ENCODE measurements around the gene SLF1. TPM values are rescaled to one million over a fixed set of nuclear protein-coding genes. Genes with fewer than 3 reads are reported as not detected.

Gene SLF1
- total and polyA plus RNA-seq, 2 donors (not counting 1 experiment from before 2014, with no cell fraction given), result 3.5 to 15.2 TPM

- Histone ChIP-seq H3K4me1 (ENCODE audit: control insufficient read depth in 2 of 2, insufficient read depth in 2 of 2, low read length in 2 of 2) (no peaks in the 10 kb centered on the region), H3K9ac (ENCODE audit: low read length) (no peak overlapping the region), H3K79me2 (ENCODE audit: control insufficient read depth, insufficient read depth, low read length) (no peaks in the 10 kb centered on the region), H3K9me3 (ENCODE audit: control extremely low read depth in 1 of 3, control insufficient read depth in 2 of 3, insufficient read depth in 1 of 3, low read length in 2 of 3) (no peaks in the 10 kb centered on the region), H3K27me3 (replicated peaks in 1 of 4; ENCODE audit: control extremely low read depth in 1 of 4, control insufficient read depth in 3 of 4, insufficient read depth in 4 of 4, low read length in 3 of 4) (no peaks in the 10 kb centered on the region), H3K4me3 (ENCODE audit: control extremely low read depth in 1 of 5, extremely low read depth in 1 of 5, insufficient read depth in 1 of 5, low read depth in 2 of 5, low read length in 4 of 5) (no peak overlapping the region), H3K4me2 (replicated peaks; ENCODE audit: low read depth, low read length, poor library complexity, severe bottlenecking) (no peak overlapping the region), H2AFZ (ENCODE audit: insufficient read depth, low read depth, low read length, poor library complexity, severe bottlenecking) (no peak overlapping the region), H4K20me1 (ENCODE audit: control insufficient read depth, insufficient read depth, low read length, poor library complexity, severe bottlenecking) (no peaks in the 10 kb centered on the region), H3K36me3 (replicated peaks in 1 of 2; ENCODE audit: control extremely low read depth in 1 of 2, control insufficient read depth in 1 of 2, extremely low read depth in 1 of 2, insufficient read depth in 2 of 2, low read length in 1 of 2) (peaks cover 1 to 23% of the 10 kb centered on the region in 2 experiments), H3K27ac (ENCODE audit: low read length in 2 of 2) (no peak overlapping the region)
- intact Hi-C loops (cut with micrococcal nuclease), result no loop called here
- no peaks in the 10 kb centered on the region for H3K27me3 Mint-ChIP-seq
- H3K4me3 Mint-ChIP-seq, result no peak overlapping the region
- H3K4me1 Mint-ChIP-seq, result no peaks in the 10 kb centered on the region
- ChIA-PET POLR2A (no interaction called here), CTCF (interaction anchor here (1.1 kb wide), 1 partner anchor 26 kb away, joined by 3 read pairs; no protein-coding TSS in a partner anchor)
- no peak overlapping the region for H3K27ac Mint-ChIP-seq
- no peak for DNase-seq
- TF ChIP-seq EZH2 (IDR thresholded peaks at IDR 0.05; ENCODE audit: borderline replicate concordance, insufficient read depth, low read depth, low read length, poor library complexity, severe bottlenecking) (no peak), CTCF (IDR thresholded peaks at IDR 0.05) (no peak)
- no peaks in the 10 kb centered on the region for H3K9me3 Mint-ChIP-seq (ENCODE audit: insufficient read depth)
- no peak for ATAC-seq (ENCODE audit: low read depth)
These were observed 93.3 kb downstream of the SLF1 start for GRCh38 chr5:94711785-94712184.

- TF ChIP-seq CTCF (IDR thresholded peaks at IDR 0.05) (no peak), EZH2 (IDR thresholded peaks at IDR 0.05; ENCODE audit: borderline replicate concordance, insufficient read depth, low read depth, low read length, poor library complexity, severe bottlenecking) (no peak)
- Mint-ChIP-seq H3K4me3 (no peak overlapping the region), H3K27ac (no peak overlapping the region), H3K27me3 (peaks cover 9% of the 10 kb centered on the region), H3K9me3 (ENCODE audit: insufficient read depth) (peaks cover 4% of the 10 kb centered on the region), H3K4me1 (no peaks in the 10 kb centered on the region)
- Histone ChIP-seq H3K4me2 (replicated peaks; ENCODE audit: low read depth, low read length, poor library complexity, severe bottlenecking) (no peak overlapping the region), H3K79me2 (ENCODE audit: control insufficient read depth, insufficient read depth, low read length) (no peaks in the 10 kb centered on the region), H3K27ac (ENCODE audit: low read length in 2 of 2) (no peak overlapping the region), H3K4me3 (ENCODE audit: control extremely low read depth in 1 of 5, extremely low read depth in 1 of 5, insufficient read depth in 1 of 5, low read depth in 2 of 5, low read length in 4 of 5) (no peak overlapping the region), H3K27me3 (replicated peaks in 1 of 4; ENCODE audit: control extremely low read depth in 1 of 4, control insufficient read depth in 3 of 4, insufficient read depth in 4 of 4, low read length in 3 of 4) (no peaks in the 10 kb centered on the region), H3K4me1 (ENCODE audit: control insufficient read depth in 2 of 2, insufficient read depth in 2 of 2, low read length in 2 of 2) (no peaks in the 10 kb centered on the region), H4K20me1 (ENCODE audit: control insufficient read depth, insufficient read depth, low read length, poor library complexity, severe bottlenecking) (no peaks in the 10 kb centered on the region), H3K9ac (ENCODE audit: low read length) (no peak overlapping the region), H3K9me3 (ENCODE audit: control extremely low read depth in 1 of 3, control insufficient read depth in 2 of 3, insufficient read depth in 1 of 3, low read length in 2 of 3) (no peaks in the 10 kb centered on the region), H2AFZ (ENCODE audit: insufficient read depth, low read depth, low read length, poor library complexity, severe bottlenecking) (no peak overlapping the region), H3K36me3 (replicated peaks in 1 of 2; ENCODE audit: control extremely low read depth in 1 of 2, control insufficient read depth in 1 of 2, extremely low read depth in 1 of 2, insufficient read depth in 2 of 2, low read length in 1 of 2) (peaks cover 1 to 5% of the 10 kb centered on the region in 2 experiments)
- no CpG with 5 or more reads among the region's 3 CpGs for WGBS (ENCODE audit: insufficient coverage)
- ATAC-seq (ENCODE audit: low read depth) (no peak), DNase-seq (no peak)
- intact Hi-C loops (cut with micrococcal nuclease), result no loop called here
- ChIA-PET CTCF (no interaction called here), POLR2A (no interaction called here)
These were observed 97.3 kb downstream of the SLF1 start for GRCh38 chr5:94715768-94716167.

Measured in B cell (primary cell).